Suprapubic skin (tissue), 4 donors: Measurements from ENCODE around the gene FLT3LG. TPM values are rescaled to one million over a fixed set of nuclear protein-coding genes. Genes with fewer than 3 reads are reported as not detected.
A peak's percentile ranks its signal among the peaks of the same experiment; 100 is the strongest.

Source experiments
- DNase-seq, 2 donors: peaks; one replicate each; pipeline ENCODE4 v3.0.0-alpha.2; 2019; ENCODE audit warnings: low spot score in 2 of 2
- H3K27ac ChIP-seq: fragments of 200-600 bp; sonication (generic); one replicate; pipeline ENCODE4 v1.5.1; 2019
- H3K27me3 ChIP-seq: fragments of 200-600 bp; sonication (generic); one replicate; pipeline ENCODE4 v1.5.1; 2019
- H3K36me3 ChIP-seq: fragments of 200-600 bp; sonication (generic); one replicate; pipeline ENCODE4 v1.5.1; 2019
- H3K4me1 ChIP-seq: fragments of 200-600 bp; sonication (generic); one replicate; pipeline ENCODE4 v1.5.1; 2019
- H3K4me3 ChIP-seq: fragments of 200-600 bp; sonication (generic); one replicate; pipeline ENCODE4 v1.5.1; 2019; ENCODE audit warnings: mild to moderate bottlenecking
- H3K9me3 ChIP-seq: fragments of 200-600 bp; sonication (generic); one replicate; pipeline ENCODE4 v1.5.1; 2019
- EP300 ChIP-seq: sonication (generic); formaldehyde crosslinking; IDR thresholded peaks from one replicate; pipeline ENCODE4 v1.6.1; 2017; ENCODE audit warnings: antibody characterized with exemption
- POLR2A ChIP-seq, 2 donors: fragments of 450-650 bp; IDR thresholded peaks; one replicate each; pipeline ENCODE4 v1.6.1; 2017; ENCODE audit warnings: antibody characterized with exemption in 2 of 2, mild to moderate bottlenecking in 2 of 2, moderate library complexity in 2 of 2
- POLR2AphosphoS5 ChIP-seq, 3 donors: sonication (generic); formaldehyde crosslinking; IDR thresholded peaks; one replicate each; pipeline ENCODE4 v1.6.1; 2017; ENCODE audit warnings: antibody characterized with exemption in 3 of 3
- WGBS: methylation state at CpG from one replicate; pipeline ENCODE4 v1.1.5; 2018; 5-methylcytosine and 5-hydroxymethylcytosine counted together
- total RNA-seq, 4 donors: library from RNA; depleted of rRNA; stranded (reverse); fragments of >200 nt; gene quantifications; one replicate each; pipeline ENCODE4 v1.1.0, GENCODE V29; 2016
- TF ChIP-seq, protein P1 (sequence below), 2 donors: fragments of 200-600 bp in 1 of 2; fragments of 450-650 bp in 1 of 2; sonication (generic) in 1 of 2; IDR thresholded peaks; one replicate each; pipeline ENCODE4 v1.5.1; 2016 to 2019; ENCODE audit warnings: antibody characterized with exemption in 2 of 2, mild to moderate bottlenecking in 1 of 2, moderate library complexity in 1 of 2

FLT3LG gene
- total RNA-seq, 4 donors from 2014 or later: 1.2 to 4.9 (median 4.4) TPM

DNA sequence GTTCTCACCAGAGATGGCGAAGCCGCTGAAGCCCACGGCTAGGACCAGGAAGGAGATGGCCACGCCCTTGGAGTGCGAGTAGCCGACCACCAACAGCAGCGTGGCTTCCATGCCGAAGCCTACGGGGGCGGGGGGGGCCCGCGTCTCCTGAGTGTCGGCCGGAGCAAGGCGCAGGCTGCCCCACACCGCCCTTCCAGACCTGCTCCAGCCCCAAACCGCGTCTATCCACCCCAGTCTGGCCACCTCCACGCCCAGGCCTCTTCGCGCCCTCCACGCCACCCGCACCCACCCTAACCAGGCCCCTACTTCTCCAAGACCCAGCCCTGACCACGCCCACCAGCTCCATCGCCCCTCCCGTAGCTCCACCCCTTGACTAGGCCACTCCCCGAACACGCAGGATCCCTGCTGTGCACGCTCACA lies 42.7 kb upstream of the FLT3LG start:
- H3K4me1 ChIP-seq: peaks cover 12% of the 10 kb centered on the region
- no peaks in the 10 kb centered on the region for H3K36me3 ChIP-seq
- peaks cover 96% of the 10 kb centered on the region for H3K27me3 ChIP-seq
- DNase-seq: peak in 1 of 2 donors; percentile 73
- no peaks in the 10 kb centered on the region for H3K9me3 ChIP-seq
- TF ChIP-seq, protein P1, sequence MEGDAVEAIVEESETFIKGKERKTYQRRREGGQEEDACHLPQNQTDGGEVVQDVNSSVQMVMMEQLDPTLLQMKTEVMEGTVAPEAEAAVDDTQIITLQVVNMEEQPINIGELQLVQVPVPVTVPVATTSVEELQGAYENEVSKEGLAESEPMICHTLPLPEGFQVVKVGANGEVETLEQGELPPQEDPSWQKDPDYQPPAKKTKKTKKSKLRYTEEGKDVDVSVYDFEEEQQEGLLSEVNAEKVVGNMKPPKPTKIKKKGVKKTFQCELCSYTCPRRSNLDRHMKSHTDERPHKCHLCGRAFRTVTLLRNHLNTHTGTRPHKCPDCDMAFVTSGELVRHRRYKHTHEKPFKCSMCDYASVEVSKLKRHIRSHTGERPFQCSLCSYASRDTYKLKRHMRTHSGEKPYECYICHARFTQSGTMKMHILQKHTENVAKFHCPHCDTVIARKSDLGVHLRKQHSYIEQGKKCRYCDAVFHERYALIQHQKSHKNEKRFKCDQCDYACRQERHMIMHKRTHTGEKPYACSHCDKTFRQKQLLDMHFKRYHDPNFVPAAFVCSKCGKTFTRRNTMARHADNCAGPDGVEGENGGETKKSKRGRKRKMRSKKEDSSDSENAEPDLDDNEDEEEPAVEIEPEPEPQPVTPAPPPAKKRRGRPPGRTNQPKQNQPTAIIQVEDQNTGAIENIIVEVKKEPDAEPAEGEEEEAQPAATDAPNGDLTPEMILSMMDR (IDR thresholded peaks at IDR 0.05): no peak
- no peak overlapping the region for H3K27ac ChIP-seq
- WGBS: 64% methylated on average over 29 of the region's 29 CpGs
- H3K4me3 ChIP-seq: no peak overlapping the region

DNA sequence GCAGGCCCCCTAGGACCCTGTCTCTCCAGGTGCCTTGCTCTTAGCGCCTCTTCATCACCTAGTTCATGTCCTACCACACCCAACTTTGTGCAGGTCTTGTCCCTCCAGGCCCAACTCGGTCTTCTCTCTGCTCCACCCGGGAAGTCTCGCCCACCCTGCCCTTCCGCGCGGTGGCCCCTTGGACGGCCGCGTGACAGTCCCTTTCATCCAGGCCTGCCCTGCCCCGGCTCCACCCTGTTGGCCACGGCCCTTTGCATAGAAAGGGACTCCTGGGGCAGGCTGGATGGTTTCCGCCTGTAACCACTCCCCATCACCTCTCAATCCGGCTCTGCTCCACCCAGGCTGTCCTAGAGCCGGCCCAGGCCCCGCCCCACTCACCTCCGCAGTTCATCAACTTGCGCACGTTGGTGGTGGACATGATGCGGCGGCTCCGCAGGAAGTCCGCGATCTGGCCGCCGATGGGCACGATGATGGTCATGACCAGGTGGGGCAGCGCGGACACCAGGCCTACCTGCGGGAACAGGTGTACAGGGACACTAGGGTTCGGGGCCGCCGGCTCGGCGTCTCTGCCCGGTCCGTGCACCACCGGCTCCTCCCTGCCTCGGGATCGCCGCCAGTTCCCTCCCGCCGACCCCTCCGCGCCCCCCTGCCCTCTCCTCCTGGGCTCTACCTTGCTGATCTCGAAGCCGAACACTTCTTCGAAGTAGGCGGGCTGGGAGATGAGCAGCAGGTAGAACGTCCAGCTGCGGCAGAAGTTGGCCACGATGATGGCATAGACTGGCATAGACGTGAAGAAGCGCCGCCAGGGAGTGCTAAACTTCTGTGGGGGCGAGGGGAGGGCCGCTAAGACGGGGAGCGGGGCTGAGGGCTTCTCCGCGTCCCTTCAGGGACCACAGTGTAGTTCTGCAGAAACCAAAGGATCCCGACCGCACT lies 41.6 kb upstream of the FLT3LG start:
- no peaks in the 10 kb centered on the region for H3K9me3 ChIP-seq
- 22% methylated on average over 45 of the region's 63 CpGs for WGBS
- H3K4me1 ChIP-seq: peaks cover 16% of the 10 kb centered on the region

GRCh38 chr19:49433240-49433901 lies 40.6 kb upstream of the FLT3LG start:
- 39% methylated on average over 31 of the region's 31 CpGs for WGBS
- no peaks in the 10 kb centered on the region for H3K36me3 ChIP-seq

More for the DNA sequence above, 41.6 kb upstream of the FLT3LG start:
- peak in 1 of 2 donors; percentile 58 for DNase-seq
- Histone ChIP-seq H3K27me3 (peaks cover 96% of the 10 kb centered on the region), H3K4me3 (no peak overlapping the region), H3K27ac (no peak overlapping the region), H3K36me3 (no peaks in the 10 kb centered on the region)
- TF ChIP-seq POLR2AphosphoS5 (IDR thresholded peaks at IDR 0.05) (no peak), EP300 (no peak), POLR2A (IDR thresholded peaks at IDR 0.05) (no peak)
- TF ChIP-seq, protein P1 (IDR thresholded peaks at IDR 0.05): no peak

GRCh38 chr19:49434907-49435583 lies 39.0 kb upstream of the FLT3LG start:
- Histone ChIP-seq H3K4me3 (no peak overlapping the region), H3K4me1 (peaks cover 6% of the 10 kb centered on the region), H3K27me3 (peaks cover 100% of the 10 kb centered on the region), H3K27ac (no peak overlapping the region), H3K9me3 (no peaks in the 10 kb centered on the region), H3K36me3 (no peaks in the 10 kb centered on the region)
- DNase-seq: peak in 1 of 2 donors; percentile 54
- no peak for TF ChIP-seq EP300
- TF ChIP-seq, protein P1 (IDR thresholded peaks at IDR 0.05): no peak
- TF ChIP-seq POLR2AphosphoS5 (IDR thresholded peaks at IDR 0.05): no peak
- TF ChIP-seq POLR2A (IDR thresholded peaks at IDR 0.05): no peak
- 94% methylated on average over 18 of the region's 18 CpGs for WGBS

More at GRCh38 chr19:49433240-49433901, 40.6 kb upstream of the FLT3LG start:
- Histone ChIP-seq H3K27ac (no peak overlapping the region), H3K27me3 (peaks cover 96% of the 10 kb centered on the region), H3K4me1 (peaks cover 8% of the 10 kb centered on the region), H3K4me3 (no peak overlapping the region), H3K9me3 (no peaks in the 10 kb centered on the region)
- DNase-seq: no peak
- TF ChIP-seq, protein P1 (IDR thresholded peaks at IDR 0.05): no peak
- no peak for TF ChIP-seq POLR2AphosphoS5 (IDR thresholded peaks at IDR 0.05)
- no peak for TF ChIP-seq EP300
- no peak for TF ChIP-seq POLR2A (IDR thresholded peaks at IDR 0.05)
